CD4-positive, alpha-beta T cell treated with Interleukin-12 subunit alpha and Interleukin-12 subunit beta, for 1 hour (primary cell): ENCODE results near the gene NFATC3.

ENCODE experiments used
- DNase-seq: peaks from one replicate; pipeline ENCODE4 v3.0.0-alpha.2; 2020

The NFATC3 gene

DNA sequence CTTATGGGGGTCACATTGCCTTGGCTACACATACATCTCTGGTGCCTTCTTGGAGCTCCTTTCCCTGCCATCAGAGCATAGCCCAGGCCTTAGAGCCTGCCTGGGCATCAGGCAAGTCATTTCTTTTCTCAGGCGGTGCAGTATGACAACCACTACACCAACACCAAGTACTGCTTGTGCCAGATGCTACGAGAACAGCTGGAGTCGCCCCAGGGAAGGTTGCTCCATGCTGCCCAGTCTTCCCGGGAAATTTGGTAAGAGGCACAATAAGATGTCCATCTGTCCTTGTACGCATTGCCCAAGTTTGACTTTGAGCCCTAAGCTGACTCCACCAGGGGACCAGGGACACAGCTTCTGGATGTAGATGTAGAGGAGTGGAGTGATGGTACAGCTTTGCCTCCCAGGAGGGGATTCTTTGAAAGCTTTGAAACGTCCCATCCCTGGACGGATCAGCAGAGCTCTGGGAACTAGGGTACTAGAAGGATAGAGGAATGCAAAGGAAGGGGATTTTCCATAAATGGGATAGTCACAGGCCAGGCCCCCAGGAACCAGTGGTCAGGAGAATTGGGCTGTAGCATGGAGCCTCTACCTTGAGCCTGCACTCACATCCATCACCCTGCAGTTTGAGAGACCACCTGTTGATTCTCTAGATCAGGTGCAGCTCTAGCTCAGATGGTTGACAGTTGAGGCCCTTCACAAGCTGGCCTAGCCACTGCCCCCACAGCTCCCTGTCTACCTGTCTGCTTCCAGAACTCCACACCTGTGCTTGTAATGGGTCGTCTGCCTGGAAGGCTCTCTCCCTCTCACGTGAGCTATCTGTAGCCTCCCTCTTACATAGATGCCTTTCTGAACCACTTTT lies 11.0 kb upstream of the NFATC3 start:
- no peak for DNase-seq

DNA sequence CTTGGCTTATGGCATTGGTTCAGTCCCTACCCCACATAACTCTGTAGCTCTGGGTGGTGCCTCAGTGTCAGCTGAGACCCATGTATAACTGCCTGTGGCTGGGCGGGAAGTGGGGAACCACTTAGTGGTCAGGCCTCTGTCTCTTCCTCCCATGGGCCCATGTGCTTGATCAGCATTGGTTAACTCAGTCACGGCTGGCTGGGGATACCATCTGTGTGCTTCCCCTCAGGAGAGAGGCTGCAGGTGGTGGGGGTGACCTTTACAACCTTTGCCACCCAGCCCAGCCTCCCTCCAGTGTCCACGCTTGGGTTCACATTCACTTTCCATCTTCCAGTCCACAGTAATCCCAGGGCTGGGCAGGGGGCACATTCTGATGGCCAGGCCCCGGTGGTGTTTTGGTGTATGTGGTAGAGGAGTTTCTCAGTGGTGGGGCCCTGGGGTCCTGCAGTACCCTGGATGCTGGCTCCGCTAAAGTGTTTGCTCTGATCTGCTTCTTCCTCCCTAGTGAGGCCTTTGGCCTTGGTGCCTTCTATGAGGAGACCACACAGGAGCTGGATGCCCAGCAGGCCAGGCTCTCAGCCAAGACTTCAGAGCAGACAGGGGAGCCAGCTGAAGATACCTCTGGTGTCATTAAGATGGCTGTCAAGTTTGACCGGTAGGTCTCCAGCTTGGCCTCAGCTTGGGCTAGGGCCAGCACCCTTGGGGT lies 10.2 kb upstream of the NFATC3 start:
- peak; percentile 78 for DNase-seq

GRCh38 chr16:68075980-68076379 lies 9.2 kb upstream of the NFATC3 start:
- DNase-seq, result no peak

DNA sequence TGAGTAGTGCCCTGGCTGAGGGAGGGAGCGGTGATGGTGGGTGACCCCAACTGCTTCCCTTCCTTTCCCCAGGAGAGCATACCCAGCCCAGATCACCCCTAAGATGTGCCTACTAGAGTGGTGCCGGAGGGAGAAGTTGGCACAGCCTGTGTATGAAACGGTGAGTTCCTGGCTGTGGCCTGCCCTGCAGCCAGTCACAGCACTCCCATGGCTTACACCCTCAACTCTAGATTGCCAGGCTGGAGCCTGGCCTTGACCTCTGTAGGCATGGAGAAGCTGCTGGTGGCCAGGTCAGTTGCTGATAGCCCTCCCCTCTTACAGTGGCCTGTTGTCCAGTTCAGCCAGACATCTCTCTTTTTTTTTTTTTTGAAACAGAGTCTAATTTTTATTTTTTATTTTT lies 8.6 kb upstream of the NFATC3 start:
- DNase-seq, result no peak

DNA sequence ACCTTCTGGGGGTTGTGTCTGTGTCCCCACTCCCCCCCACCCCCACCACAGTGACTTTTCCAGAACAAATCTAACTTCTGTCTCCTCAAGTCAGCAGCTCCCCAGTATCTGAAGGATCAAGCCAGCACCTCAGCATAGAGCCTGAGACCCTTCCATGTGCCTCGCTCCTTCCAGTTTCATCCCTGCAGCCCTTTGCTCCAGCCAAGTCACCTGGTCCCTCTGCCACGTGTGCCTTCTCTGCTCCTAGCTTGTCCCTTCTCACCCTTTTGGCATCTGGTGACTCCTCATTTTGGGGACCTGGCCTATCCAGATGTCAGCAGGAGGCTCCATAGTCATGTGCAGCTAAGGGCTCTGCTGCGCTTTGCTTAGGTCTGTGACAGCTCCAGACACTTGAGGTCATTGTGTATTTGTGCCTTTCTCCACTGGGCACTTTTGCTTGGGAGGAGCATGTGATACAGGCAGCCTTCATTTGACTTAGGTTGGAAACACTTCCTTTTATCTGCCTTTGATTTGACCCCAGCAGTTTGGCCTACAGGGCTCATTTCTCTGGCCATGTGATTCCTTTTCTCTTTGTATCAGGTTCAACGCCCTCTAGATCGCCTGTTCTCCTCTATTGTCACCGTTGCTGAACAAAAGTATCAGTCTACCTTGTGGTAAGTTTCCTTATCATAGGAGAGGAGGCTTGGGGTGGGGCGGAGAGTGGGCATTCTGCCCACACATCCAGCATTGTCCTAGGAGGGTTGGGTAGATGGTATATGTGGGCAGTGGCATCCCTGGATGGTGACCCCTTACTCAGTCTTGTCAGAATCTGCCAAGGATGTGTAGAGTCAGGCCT lies 7.1 kb upstream of the NFATC3 start:
- no peak for DNase-seq

DNA sequence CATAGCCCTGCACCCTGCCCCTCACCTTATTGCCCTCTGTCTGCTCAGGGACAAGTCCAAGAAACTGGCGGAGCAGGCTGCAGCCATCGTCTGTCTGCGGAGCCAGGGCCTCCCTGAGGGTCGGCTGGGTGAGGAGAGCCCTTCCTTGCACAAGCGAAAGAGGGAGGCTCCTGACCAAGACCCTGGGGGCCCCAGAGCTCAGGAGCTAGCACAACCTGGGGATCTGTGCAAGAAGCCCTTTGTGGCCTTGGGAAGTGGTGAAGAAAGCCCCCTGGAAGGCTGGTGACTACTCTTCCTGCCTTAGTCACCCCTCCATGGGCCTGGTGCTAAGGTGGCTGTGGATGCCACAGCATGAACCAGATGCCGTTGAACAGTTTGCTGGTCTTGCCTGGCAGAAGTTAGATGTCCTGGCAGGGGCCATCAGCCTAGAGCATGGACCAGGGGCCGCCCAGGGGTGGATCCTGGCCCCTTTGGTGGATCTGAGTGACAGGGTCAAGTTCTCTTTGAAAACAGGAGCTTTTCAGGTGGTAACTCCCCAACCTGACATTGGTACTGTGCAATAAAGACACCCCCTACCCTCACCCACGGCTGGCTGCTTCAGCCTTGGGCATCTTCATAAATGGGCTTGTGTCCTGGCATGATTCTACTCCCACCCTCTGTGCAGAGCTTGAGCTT lies 6.3 kb upstream of the NFATC3 start:
- DNase-seq, result no peak

DNA sequence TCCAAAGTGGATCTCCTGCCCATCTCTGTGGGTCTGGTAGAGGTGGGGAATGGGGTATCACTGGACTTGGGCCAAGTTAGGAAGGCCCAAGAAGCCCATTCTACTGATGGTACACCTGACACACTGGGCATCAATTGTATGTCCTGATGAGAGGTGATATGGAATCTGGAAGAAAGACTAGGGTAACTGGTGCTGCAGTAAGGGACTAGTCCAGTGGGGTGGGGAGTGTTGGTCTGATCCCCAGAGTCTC lies 5.9 kb upstream of the NFATC3 start:
- DNase-seq, result no peak

DNA sequence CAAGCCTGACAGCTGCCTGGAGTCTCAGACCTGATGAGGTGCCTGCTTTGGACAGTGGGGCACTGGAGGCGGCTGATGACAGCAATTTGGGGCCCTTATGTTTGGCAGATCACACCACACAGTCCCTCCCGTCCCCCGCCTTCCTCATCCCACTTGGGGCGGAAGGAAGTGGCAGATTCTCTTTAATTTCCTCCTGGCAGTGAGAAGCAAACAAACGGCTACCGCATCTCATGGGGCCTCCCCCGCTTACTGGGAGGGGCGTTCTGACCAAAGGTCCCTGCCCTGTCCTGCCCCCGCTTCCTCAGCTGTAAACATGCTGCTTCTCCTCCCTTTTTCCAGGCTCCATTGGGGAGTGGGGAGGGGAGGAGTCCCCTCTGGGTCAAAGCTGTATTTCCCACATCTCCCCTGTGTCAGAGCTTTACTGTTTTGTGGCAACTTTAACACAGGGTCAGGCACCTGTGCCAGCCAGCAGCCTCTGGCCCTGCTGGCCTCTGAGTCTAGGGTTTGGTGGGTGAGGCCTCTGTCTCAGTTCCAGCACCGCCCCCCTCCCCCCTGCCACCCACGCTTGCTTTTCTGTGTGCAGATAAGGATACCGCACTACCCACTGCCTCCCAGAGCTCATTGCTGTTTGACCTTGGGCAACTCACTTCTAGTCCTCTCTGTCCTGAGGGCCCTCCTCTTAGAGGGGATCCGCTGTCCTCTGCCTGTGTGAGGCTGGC lies 5.4 kb upstream of the NFATC3 start:
- peak; percentile 82 for DNase-seq

DNA sequence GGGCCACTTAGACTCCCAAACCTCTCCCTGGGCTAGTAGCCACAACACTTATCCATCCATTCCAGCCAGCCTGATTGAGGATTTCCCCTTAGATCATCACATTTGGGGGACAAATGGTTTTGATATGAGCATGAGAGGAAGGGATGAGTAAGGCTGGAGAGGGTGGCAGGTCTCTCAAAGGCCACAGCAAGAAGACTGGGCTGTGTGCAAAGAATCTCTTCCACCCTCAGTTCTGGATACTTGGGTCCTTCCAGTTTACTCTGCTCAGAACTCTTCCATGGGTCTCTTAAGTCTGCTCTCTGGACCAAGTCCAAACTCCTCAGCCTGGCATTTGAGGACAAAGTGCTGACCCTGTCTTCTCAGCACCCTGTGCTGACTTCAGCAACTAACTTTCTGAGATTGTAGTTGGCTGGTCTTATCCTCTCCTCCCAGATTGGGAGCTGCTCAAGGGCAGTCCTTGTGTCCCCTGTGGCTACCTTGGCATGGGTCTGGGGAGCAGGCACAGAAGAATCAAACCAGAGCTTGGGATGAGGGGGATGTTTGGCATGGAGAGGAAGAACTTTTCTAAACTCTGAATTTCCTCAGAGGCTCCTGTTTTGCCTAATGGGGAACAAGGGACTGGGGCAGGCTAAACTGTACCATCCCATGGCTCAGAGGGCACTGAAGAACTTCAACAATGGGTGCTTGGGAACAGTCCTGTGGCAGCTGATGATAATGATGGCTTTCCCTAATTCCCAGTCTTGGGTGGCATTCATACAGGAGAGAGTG lies 3.1 kb upstream of the NFATC3 start:
- no peak for DNase-seq

GRCh38 chr16:68082629-68083238 lies 2.4 kb upstream of the NFATC3 start:
- DNase-seq, result no peak

- DNase-seq, result no peak
Observed at GRCh38 chr16:68083239-68083781, 1.9 kb upstream of the NFATC3 start.

DNA sequence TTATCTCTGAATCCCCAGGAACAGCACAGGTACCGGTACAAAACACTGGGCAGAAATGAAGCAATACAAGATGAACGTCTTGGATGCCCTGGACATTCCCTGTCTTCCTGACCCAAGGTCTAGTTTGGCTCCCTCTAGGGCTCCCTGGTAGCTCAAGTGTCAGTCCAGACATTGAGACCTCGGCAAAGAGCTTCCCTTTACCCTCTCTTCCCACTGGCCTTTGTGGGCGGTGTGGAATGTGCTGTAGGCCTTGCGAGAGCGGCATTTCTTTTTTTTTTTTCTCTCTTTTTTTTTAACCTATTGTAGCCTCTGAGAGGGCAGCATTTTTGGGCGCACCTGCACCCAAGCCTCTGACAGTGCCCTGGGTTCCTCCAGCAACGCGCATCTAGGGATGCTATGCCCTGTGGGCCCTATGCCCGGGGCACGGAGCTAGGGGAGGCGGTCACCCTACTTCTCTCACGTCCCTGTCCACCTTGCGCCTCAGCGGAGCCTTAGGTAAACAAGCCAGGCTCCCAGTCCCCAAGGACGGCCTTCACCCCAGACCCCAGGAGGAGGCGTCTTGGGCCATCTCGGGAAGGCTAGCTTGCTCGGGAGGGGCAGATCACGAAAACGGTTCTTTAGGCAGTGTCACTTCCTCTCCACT lies 1.2 kb upstream of the NFATC3 start:
- DNase-seq, result no peak

- peak; percentile 89 for DNase-seq
Observed at GRCh38 chr16:68084504-68085258, 489 bp upstream of the NFATC3 start.

GRCh38 chr16:68086336-68086841 lies 1.2 kb downstream of the NFATC3 start:
- no peak for DNase-seq

GRCh38 chr16:68086860-68087268 lies 1.7 kb downstream of the NFATC3 start:
- DNase-seq, result no peak

- no peak for DNase-seq
Observed at GRCh38 chr16:68087688-68088087, 2.5 kb downstream of the NFATC3 start.

GRCh38 chr16:68088130-68088972 lies 3.2 kb downstream of the NFATC3 start:
- no peak for DNase-seq

DNA sequence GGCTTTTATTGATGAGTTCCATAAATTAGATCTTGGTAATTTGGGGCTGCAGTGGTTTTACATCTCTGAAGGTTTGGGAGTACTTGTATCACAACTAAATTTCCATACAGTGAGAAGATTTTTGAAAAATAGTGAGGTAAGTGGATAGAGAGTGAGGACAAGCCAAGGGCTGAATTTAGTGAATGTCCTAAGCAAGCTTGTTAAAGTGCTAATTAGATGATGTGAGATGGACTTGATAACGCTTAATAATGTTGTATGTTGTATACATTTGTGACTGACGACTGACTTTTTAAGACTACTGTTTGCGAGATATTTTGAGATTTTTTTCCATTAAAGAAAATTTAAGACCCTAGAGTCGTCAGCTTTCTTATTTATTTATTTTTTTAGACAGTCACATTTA lies 3.9 kb downstream of the NFATC3 start:
- DNase-seq, result no peak
